Measurements from ENCODE around the gene PLPP2. TPM values are rescaled to one million over a fixed set of nuclear protein-coding genes. Genes with fewer than 3 reads are reported as not detected.

Gene PLPP2
- total RNA-seq, 2 experiments from 2014 or later = 0.03 to 0.80 TPM

GRCh38 chr19:339262-339887 is 48.2 kb upstream of the PLPP2 start:
- ChIA-PET CTCF (ENCODE audit: unreplicated experiment) (no interaction called here), POLR2A (no interaction called here)
- Histone ChIP-seq H3K9me2 (ENCODE audit: insufficient read depth, low read length) (no peaks in the 10 kb centered on the region), H3K9me3 (ENCODE audit: low read length) (peaks cover 12% of the 10 kb centered on the region), H3K4me2 (ENCODE audit: low read length) (no peak overlapping the region), H3K27ac (ENCODE audit: low read depth, low read length, poor library complexity, severe bottlenecking) (no peak overlapping the region), H3K4me3 (ENCODE audit: low read depth, low read length, poor library complexity, severe bottlenecking) (no peak overlapping the region), H3K36me3 (ENCODE audit: insufficient read depth, low read length) (peaks cover 80% of the 10 kb centered on the region), H4K20me1 (ENCODE audit: insufficient read depth, low read length) (peaks cover 15% of the 10 kb centered on the region; the same call in 1 of the 2 replicates), H2AFZ (ENCODE audit: low read length) (no peak overlapping the region), H3K79me2 (ENCODE audit: insufficient read depth, low read depth, low read length) (peaks cover 76% of the 10 kb centered on the region), H3K4me1 (ENCODE audit: insufficient read depth, low read length, poor library complexity, severe bottlenecking) (peaks cover 30% of the 10 kb centered on the region)
- DNase-seq (ENCODE audit: low spot score) = no peak
- no peak for TF ChIP-seq EZH2phosphoT487 (IDR thresholded peaks at IDR 0.05; ENCODE audit: borderline replicate concordance, low read depth, low read length)
- TF ChIP-seq CTCF (conservative IDR thresholded peaks at IDR 0.05; ENCODE audit: low read length) = no peak
- BruUV-seq (replicated peaks) = no TSS peak
- intact Hi-C loops (cut with micrococcal nuclease; ENCODE audit: unreplicated experiment) = no loop called here

GRCh38 chr19:338421-338820 is 47.2 kb upstream of the PLPP2 start:
- intact Hi-C loops (cut with micrococcal nuclease; ENCODE audit: unreplicated experiment) = no loop called here
- DNase-seq (ENCODE audit: low spot score) = no peak

More at GRCh38 chr19:338421-338820, 47.2 kb upstream of the PLPP2 start:
- Histone ChIP-seq H3K36me3 (ENCODE audit: insufficient read depth, low read length) (peaks cover 86% of the 10 kb centered on the region), H2AFZ (ENCODE audit: low read length) (no peak overlapping the region), H3K9me3 (ENCODE audit: low read length) (peaks cover 12% of the 10 kb centered on the region), H4K20me1 (ENCODE audit: insufficient read depth, low read length) (peaks cover 9% of the 10 kb centered on the region; the same call in 1 of the 2 replicates), H3K4me3 (ENCODE audit: low read depth, low read length, poor library complexity, severe bottlenecking) (no peak overlapping the region), H3K79me2 (ENCODE audit: insufficient read depth, low read depth, low read length) (peaks cover 69% of the 10 kb centered on the region), H3K4me2 (ENCODE audit: low read length) (no peak overlapping the region), H3K4me1 (ENCODE audit: insufficient read depth, low read length, poor library complexity, severe bottlenecking) (peaks cover 25% of the 10 kb centered on the region), H3K9me2 (ENCODE audit: insufficient read depth, low read length) (no peaks in the 10 kb centered on the region), H3K27ac (ENCODE audit: low read depth, low read length, poor library complexity, severe bottlenecking) (no peak overlapping the region)
- no TSS peak for BruUV-seq (replicated peaks)
- no peak for TF ChIP-seq EZH2phosphoT487 (IDR thresholded peaks at IDR 0.05; ENCODE audit: borderline replicate concordance, low read depth, low read length)
- no peak for TF ChIP-seq CTCF (conservative IDR thresholded peaks at IDR 0.05; ENCODE audit: low read length)
- ChIA-PET POLR2A (no interaction called here), CTCF (ENCODE audit: unreplicated experiment) (no interaction called here)

Data from OCI-LY7 (cell line).